HG03439 (cell line): Measurements from ENCODE around the gene IMPDH1.
"Not testable (repeated sequence)": the region's sequence is repeated elsewhere in the genome, so short reads cannot be mapped to it uniquely, and the experiment has no call there.

Experiments
- ATAC-seq: cut with Tn5 transposase; IDR thresholded peaks from one replicate; pipeline ENCODE4 v1.9.1; 2021; ENCODE audit warnings: mild to moderate bottlenecking, moderate library complexity; ENCODE audit not compliant: unreplicated experiment

The IMPDH1 gene

DNA sequence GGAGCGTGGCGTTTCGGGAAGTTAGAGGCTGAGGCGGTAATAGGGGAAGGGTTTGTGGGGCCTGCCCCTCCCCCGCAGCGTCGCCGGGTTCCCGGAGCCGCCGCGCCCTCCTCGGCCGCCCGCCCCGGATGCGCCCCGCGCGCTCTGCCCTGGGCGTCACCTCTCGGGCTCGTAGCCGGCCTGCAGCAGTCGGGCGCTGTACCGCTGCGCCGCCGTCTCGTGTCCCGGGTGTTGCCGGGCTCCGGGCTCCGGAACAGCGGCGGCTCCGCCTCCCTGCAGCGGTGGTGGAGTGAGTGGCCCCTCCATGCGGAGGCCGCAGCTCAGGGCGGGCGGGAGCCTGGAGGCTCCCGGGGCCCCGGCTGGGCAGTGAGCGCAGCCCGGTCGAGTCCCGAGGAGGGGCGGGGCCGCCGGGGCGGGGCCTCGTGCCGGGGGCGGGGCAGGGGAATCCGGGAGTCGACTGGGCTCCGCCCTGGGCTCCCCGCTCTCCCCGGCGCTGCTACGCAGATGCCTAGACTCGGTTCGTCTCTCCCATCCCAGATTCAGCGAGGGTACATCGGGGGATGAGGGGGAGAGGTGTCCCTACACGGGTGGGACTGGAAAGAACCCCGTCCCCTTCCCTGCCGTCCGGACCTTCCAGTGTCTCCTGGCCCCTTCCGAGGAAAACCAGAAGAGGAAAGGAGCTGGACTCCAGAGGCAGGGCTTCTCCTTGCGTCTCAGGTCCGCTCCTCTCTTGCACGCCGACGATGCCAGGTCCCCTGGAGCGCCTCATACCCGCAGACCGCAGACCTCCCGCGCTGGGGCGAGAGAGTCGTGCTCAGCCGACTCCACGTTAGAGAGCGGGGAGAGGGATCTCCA lies at the start of gene IMPDH1:
Gene IMPDH1, minus strand, starts transcription at position 387 of the 855 bp plus-strand sequence. Its CDS starts 81 bp downstream, at position 306.
- ATAC-seq: peak; percentile 73

DNA sequence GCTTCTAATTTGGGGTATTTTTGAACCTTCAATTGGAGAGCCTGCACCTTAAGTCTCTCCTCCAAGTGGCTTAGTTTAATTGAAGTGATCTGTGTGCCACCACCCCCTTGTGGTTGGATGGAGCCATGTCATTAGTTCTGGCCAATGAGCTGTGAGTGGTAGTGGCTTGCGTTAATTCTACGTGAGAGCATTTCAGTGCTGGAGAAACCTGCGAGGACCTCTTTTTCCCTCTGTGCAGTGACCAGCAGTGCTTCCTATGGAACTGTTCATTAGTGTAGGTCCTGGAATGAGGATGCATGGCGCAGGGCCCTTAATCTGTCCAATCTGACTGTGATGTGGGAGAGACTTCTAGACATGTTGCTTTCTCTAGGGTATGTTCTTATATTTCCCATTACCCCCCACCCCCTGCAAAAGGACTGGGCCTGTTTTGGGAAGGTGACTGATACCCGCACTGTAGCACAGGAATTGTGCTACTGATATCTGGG lies 49.7 kb upstream of the IMPDH1 start:
- ATAC-seq: peak; percentile 33

DNA sequence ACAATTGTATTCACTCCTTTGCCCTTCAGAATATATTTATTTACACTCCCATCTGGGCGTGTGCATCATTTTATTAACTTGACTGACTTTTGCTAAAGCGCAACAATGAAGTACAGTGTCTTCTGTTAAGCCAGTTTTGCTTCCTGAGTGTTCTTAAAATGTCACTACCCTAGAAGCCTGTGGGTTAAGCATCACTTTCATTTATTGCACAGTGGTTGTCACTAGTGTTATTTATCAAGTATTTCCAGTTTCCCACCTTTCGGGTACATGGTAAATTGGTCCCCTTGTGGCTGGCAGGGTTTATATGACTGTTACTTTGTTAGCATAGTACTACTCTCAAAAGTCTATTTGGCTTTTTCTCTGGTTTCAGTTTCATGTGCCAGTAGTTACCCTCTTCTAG lies 49.2 kb upstream of the IMPDH1 start:
- peak; percentile 26 for ATAC-seq

DNA sequence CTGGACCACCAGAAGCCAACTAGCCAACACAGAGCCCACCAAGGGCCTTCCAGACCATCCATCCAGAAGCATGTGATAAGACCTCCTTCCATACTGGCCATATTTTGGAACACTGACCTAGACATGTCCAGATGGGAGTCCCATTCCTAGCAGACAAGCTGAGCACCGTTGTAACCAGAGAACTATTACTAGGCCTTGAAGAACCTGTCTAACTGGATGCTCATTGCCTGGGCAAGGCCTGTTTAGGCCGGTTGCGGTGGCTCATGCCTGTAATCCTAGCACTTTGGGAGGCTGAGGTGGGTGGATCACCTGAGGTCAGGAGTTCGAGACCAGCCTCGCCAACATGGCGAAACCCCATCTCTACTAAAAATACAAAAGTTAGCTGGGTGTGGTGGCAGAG lies 47.6 kb upstream of the IMPDH1 start:
- ATAC-seq: not testable (repeated sequence)

DNA sequence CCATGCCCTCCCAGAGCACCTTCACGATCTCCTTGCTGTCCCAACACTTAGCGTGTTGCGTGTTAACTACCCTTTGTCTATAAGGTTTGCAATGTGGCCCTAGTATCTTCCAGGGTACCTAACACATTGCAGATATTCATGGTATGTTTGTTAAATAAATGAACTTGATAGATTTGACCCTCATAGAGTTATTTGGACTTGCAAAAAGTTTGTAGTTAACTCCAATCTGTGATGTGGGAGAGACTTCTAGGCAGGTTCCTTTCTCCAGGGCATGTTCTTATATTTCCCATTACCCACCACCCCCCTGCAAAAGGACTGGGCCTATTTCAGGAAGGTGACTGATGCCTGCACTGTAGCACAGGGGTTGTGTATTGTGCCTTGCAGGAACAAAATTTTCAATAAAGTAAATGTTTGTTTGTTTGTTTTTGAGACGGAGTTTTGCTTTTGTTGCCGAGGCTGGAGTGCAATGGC lies 46.5 kb upstream of the IMPDH1 start:
- ATAC-seq: no peak

DNA sequence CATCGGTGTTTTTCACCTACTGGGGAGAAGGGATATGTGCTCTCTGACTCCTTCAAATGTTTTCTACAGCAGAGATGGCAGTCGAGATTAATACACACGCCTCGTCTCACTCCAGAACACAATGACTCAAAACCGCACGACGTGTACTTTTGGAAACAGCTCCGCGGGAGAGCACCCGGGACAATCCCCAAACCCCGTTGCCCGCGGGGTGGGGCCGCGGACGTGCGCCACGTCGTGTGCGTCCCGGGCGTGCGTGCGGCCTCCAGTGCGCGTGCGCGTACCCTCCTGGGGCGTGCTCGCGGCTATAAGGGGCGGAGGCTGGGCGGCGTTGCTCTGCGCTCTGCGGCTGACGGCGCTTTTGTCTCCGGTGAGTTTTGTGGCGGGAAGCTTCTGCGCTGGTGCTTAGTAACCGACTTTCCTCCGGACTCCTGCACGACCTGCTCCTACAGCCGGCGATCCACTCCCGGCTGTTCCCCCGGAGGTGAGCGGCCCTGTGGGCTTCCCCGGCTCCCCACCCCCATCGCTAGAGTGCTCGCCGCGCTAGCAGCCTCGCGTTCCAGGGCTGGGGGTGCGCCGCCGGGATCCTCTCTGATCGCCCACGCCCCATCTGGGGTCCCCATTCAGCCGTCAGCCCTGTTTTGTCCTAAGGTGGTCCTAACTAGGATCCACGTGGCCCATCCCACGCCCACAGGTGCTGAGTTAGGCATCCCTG lies 45.9 kb upstream of the IMPDH1 start, which contains the start of gene HILPDA:
Gene HILPDA, plus strand, starts transcription at position 336 of the 712 bp plus-strand sequence. CDS start 1,391 bp downstream, outside the sequence.
- ATAC-seq: peak; percentile 78

DNA sequence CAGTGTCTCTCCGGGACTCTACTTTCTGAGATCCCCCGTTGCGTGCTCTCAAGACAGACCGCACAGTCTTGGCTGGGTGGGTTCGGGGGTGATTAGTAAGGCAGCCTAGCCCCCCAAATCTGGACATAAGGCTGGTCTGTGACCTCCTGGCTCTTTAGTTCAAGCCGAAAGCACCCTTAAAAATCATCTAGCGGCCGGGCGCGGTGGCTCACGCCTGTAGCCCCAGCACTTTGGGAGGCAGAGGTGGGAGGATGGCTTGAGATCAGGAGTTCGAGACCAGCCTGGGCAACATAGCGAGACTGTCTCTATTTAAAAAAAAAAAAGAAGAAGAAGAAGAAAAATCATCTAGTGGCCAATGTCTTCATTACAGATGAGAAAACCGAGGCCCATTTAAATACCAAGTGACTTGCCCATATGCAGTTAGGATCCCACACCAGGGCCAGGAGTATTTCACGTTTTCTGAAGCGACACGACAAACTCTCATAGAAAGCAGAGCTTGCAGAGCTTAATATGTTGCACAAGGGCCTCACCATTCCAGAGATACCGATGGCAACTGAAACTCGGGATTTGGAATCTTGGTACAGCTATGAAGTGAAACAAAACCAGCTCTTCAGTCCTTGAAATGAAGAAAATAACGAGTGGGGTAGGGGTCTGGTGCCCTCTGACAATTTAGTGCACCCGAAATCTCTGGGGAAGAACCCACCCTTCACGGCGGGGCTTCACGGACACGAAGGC lies 45.2 kb upstream of the IMPDH1 start:
- no peak for ATAC-seq

DNA sequence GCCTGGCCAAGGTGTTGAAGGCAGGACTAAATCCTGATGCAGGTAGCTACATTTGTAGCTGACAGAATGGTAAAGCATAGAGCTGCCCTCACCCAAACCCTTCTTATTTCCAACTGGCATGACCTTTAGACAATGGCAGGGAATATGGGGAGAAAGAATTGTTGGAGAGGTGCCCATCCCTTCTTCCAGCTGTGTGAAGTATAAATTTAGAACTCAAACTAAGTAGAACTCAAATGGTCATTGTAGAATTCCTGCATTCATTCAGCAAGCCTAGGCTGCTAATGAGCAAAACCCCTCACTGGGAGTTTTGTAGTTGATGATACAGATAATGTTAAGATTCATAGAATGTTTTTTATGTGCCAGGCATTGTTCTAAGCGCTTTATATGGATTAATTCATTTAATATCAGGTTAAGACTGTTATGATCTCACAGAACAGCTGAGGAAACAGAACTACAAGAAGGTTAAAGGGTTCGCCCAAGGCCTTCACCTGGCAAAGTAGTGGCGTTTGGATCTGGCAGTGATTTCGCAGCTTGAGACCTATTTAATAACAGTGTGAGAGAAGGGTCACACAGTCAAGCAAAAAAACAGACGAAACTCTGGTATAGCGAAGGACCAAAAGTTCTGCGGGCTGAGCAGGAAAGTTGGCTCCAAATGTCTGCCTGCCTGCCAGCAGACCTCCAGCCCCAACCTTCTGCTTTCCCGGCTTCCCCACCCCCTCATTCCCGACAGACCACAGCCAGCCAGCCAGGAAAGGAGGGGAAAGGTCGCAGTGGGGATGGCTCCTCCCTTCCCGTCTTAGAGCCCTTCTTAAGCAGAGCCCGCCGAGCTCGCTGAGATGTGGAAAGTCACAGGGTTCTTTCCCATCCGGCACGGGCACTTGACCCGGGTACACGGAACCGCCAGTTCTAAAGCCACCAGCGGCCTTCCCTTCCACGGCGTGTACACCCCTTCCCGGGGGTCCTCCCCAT lies 44.3 kb upstream of the IMPDH1 start:
- ATAC-seq: no peak

DNA sequence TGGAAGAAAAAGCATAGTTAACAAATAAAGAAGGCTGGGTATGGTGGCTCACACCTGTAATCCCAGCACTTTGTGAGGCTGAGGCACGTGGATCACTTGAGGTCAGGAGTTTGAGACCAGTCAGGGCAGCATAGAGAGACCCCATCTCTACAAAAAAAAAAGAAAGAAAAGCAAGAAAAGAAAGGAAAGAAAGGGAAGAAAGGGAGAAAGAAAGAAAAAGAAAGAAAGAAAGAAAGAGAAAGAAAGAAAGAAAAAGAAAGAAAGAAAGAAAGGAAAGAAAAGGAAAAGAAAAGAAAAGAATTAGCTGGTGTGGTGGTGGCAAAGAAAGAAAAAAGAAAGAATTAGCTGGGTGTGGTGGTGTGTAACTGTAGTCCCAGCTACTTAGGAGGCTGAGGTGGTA lies 42.8 kb upstream of the IMPDH1 start:
- ATAC-seq: no peak

DNA sequence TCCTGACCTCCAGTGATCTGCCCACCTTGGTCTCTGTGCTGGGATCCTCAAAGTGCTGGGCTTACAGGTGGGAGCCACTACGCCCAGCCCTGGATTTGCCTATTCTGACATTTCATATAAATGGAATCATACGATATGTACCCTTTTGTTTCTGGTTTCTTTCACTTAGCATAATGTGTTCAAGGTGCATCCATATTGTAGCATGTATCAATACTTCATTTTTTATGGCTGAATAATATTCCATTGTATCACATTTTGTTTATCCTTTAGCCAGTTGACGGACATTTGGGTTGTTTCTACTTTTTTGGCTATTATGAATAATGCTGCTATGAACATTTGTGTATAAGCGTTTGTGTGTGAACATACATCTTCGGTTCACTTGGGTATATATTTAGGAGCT lies 41.1 kb upstream of the IMPDH1 start:
- no peak for ATAC-seq

DNA sequence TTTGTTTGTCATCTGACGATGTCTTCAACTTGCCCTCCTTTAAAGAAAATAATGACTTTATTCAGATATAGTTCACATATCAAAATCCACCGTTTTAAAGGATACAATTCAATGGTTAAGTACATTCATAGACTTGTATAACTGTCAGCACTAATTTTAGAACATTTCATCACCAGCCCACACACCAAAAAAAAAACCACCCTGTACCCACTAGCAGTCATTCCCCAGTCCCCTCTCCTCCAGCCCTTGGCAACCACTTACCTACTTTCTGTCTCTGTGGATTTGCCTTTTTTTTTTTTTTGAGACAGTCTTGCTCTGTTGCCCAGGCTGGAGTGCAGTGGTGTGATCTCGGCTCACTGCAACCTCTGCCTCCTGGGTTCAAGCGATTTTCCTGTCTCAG lies 40.6 kb upstream of the IMPDH1 start:
- ATAC-seq: no peak

DNA sequence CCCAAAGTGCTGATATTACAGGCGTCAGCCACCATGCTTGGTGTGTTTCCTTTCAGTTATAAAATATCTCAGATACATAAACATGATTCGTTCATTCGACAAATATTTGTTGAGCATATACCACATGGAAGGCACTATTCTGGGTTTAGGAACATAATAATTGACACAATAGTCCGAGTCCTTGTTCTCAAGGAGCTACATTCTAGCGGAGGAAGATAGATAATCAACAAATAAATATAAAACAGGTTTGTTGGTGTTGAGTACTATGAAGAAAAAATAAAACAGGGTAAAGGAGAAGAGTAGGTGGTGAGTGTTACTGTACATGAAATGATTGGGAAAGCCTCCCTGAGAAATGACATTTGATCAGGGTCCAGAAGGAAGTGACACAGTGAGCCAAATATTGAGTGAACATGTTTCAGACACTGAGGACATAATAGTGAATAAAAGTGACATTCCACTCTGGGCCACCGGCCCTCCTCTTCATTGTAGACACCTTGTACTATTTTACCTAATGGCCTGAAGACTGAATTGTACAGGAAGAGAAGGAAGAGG lies 39.0 kb upstream of the IMPDH1 start:
- no peak for ATAC-seq

DNA sequence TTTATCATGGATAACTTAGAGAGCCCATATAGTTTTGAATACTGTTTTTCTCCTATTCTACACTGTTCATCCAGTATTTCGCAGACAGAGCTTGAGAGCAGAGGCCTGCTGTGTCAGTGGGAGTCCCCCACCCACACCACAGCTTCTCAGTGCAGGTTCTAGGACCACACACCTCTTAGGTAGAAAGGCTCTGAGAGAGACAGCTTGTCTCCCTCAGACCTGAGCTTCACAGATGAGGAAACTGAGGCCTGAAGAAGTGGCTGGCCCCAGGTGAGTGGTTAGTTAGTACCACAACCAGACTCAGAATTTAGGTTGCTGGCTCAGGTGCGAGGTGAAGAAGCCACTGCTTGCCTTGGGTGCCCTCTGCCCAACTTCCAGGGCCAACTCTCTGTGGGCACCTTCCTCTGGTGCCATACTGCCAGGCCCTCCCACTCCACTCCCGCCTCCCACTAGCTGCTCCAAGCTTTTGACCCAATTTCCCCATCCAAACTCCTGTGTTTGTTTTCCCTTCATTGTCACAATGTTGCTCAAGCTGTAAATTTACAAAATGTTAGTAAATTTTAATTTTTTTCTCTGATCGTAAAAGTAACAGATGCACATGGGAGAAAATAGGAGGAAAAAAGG lies 38.3 kb upstream of the IMPDH1 start:
- no peak for ATAC-seq

DNA sequence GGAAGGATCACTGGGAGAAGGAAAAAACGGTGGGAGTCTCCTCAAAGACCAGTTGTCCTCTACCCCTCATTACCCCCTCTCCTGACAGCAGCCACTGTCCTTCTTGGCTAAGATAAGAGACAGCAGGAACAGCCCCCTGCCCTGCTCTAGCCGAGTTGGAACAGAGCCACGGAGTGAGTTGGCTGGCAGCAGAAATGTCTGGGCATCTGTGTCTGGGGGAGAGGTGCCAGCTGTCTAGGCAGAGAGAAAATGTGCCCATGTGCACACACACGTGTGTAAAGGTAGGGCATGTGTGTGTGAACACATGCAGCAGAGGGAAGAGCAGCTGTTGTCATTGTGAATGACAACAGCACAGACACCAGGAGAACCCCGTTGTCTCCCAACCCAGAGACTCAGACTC lies 36.5 kb upstream of the IMPDH1 start:
- no peak for ATAC-seq

DNA sequence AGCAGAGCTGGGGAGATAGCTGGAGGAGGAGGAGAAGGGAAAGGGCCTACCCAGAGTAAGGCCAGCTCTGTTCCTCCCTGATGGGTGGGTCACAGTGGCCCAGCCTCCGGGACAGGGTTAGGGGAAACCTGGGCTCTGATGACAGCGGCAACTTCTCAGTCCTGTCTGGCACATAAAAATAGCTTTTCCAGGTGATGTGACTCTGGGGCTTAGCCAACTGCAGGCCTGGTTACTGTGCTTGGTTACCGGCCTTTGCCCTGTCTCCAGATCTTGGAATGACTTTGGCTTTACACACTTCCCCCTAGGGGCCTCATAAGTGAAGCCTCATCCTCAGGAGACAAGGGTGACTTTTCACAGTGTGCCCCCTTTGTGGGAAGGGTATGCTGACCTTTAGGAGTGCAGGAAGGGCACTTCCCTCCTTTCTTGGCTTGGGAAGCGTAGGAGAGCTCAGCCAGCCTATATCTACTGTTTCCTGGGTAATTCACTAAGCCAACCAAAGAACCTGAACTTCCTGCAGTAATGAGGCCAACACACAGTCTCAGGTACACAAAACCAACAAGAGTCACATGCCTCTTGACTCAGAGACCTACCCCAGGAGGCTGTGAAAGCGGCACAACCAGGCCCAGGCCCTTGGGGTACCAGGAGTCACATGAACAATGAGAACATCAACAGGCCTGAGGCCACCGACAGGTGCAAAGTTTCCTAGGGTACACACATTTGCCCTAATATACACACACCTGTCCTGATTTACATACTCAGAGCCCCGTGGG lies 34.2 kb upstream of the IMPDH1 start:
- no peak for ATAC-seq

DNA sequence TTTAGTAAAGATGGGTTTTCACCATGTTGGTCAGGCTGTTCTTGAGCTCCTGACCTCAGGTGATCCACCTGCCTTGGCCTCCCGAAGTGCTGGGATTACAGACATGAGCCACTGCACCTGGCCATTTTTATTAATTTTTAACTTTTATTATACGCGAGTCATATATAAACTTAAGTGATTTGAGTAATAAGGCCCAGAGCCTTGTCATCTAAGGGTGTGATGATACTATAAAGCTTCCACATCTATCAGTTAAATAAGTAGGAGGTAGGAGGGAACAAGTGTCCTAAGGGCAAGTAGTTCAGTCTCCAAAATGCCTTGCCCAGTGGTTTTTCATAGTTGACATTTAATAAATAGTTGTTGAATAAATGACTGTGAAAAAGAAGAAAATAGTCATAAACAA lies 32.6 kb upstream of the IMPDH1 start:
- no peak for ATAC-seq

DNA sequence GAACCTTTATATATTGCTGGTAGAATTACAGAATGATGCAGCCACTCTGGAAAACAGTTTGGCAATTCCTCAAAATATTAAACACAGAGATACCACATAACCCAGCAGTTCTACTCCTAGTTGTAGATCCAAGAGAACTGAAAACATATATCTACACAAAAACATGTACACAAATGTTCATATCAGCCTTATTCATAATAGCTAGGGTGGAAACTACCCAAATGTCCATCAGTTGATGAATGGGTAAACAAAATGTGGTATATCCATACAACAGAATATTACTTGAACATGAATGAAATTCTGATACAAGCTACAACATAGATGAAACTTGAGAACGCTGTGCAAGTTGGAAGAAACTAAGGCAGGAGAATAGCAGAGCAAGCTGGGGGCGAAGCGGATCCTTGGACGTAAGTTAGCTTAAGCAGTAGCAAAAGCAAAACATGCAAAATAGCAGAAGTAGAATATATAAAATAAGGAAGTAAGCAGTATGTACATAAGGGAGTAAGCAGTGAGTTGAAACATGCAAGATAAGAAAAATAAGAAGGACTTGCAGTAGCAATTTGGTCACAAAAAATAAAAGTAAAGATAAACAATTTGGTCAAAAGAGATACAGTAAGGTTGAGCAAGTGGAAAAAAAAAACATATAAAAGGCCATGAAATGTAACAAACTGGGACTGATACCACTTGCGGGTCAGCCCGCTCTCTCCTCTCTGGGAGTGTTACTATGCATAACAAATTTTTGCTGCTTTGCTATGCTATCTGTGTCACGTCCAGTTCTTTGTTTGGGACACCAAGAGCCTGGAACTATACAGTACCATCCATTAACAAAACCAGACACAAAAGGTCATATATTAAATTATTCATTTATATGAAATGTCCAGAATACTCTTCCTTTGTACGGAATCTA lies 27.9 kb upstream of the IMPDH1 start:
- no peak for ATAC-seq

DNA sequence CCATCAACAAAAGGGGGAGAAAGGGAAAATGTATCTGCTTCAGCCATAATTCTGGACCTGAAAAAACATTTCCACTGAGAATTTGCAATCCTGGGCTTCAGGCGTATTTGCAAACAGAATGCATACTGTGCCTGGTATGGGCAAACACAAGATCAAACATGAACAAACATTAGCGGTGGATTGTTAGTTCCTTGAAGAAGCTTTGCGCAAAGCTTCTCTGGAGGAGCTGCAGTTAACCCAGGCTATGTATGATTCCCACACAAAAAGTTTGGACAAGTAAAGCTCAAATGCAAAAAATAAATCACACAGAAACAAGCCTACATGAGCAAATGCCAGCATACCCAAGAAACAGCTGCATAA lies 25.5 kb upstream of the IMPDH1 start:
- no peak for ATAC-seq
